Adipose tissue (tissue), 3 donors: ENCODE measurements around the gene AZIN2. TPM values are rescaled to one million over a fixed set of nuclear protein-coding genes. Genes with fewer than 3 reads are reported as not detected.

Source experiments
- H3K27ac ChIP-seq: one replicate; pipeline ENCODE4 v1.5.1; 2013; ENCODE audit warnings: low read depth, low read length
- WGBS, 3 donors: extraction: QIAGEN DNeasy Blood & Tissue Kit; methylation state at CpG; one replicate each; pipeline ENCODE4 v1.1.7; 2013; 5-methylcytosine and 5-hydroxymethylcytosine counted together
- polyA plus RNA-seq, 3 donors: library from polyadenylated mRNA; stranded (reverse); fragments of 200-250 nt; gene quantifications; one replicate each; pipeline ENCODE4 v1.2.3, GENCODE V29; 2013
- donor health status: healthy with polysubstance abuse.
- donor health status: Bipolar disorder and iron deficiency.
- donor health status: healthy.

AZIN2 gene
- polyA plus RNA-seq, 3 donors, result 1.2 to 2.5 (median 1.4) TPM

GRCh38 chr1:33162141-33162540, 81.2 kb downstream of the AZIN2 start:
- WGBS, 3 donors, result 93 to 97% (median 94%) methylated on average over 2 of the region's 2 CpGs
- no peak overlapping the region for H3K27ac ChIP-seq

- H3K27ac ChIP-seq, result no peak overlapping the region
- WGBS, 3 donors, result 76 to 82% (median 81%) methylated on average over 14 of the region's 14 CpGs
These were observed 82.9 kb downstream of the AZIN2 start for GRCh38 chr1:33163621-33164519.

- H3K27ac ChIP-seq, result no peak overlapping the region
- WGBS, 3 donors, result 83 to 89% (median 88%) methylated on average over 21 of the region's 21 CpGs
These were observed 84.3 kb downstream of the AZIN2 start for GRCh38 chr1:33165209-33165608.

- H3K27ac ChIP-seq, result no peak overlapping the region
- WGBS, 3 donors, result 92 to 96% (median 92%) methylated on average over 6 of the region's 6 CpGs
These were observed 84.9 kb downstream of the AZIN2 start for GRCh38 chr1:33165809-33166208.

GRCh38 chr1:33167650-33168447, 86.9 kb downstream of the AZIN2 start:
- no peak overlapping the region for H3K27ac ChIP-seq
- 91 to 98% (median 95%) methylated on average over 4 of the region's 4 CpGs for WGBS, 3 donors

GRCh38 chr1:33168556-33169289, 87.8 kb downstream of the AZIN2 start:
- H3K27ac ChIP-seq, result no peak overlapping the region
- WGBS, 3 donors, result 71 to 82% (median 81%) methylated on average over 11 of the region's 11 CpGs

- WGBS, 3 donors, result 73 to 82% (median 81%) methylated on average over 11 of the region's 11 CpGs
- H3K27ac ChIP-seq, result no peak overlapping the region
These were observed 88.5 kb downstream of the AZIN2 start for GRCh38 chr1:33169290-33170055.

Other genes with a start within 250 kb of the AZIN2 start
- 1 to 10 TPM in 1 of 3 donors, under 1 TPM in 2; 0.59 to 4.2 (median 0.77) TPM for gene FNDC5, start 210.2 kb upstream of the AZIN2 start, polyA plus RNA-seq
- gene HPCA, start 194.7 kb upstream of the AZIN2 start, polyA plus RNA-seq, result 1 to 10 TPM in 1 of 3 donors, under 1 TPM in 2; 0.04 to 1.1 (median 0.25) TPM
- gene TMEM54, start 179.8 kb upstream of the AZIN2 start, polyA plus RNA-seq, result 10 to 100 TPM; 19.6 to 41.3 (median 24.4) TPM
- 10 to 100 TPM in 2 of 3 donors, 1 to 10 TPM in 1; 6.2 to 20.1 (median 11.7) TPM for gene RNF19B, start 116.3 kb upstream of the AZIN2 start, polyA plus RNA-seq
- 100 to 1,000 TPM in 2 of 3 donors, 10 to 100 TPM in 1; 60.1 to 134 (median 116) TPM for gene AK2, start 44.3 kb upstream of the AZIN2 start, polyA plus RNA-seq
- gene TRIM62, start 100.9 kb downstream of the AZIN2 start, polyA plus RNA-seq, result 1 to 10 TPM; 1.8 to 3.3 (median 1.8) TPM
- 10 to 100 TPM in 2 of 3 donors, 1 to 10 TPM in 1; 7.8 to 17.8 (median 14.4) TPM for gene ZNF362, start 175.3 kb downstream of the AZIN2 start, polyA plus RNA-seq
- gene A3GALT2, start 239.9 kb downstream of the AZIN2 start, polyA plus RNA-seq, result under 1 TPM in 1 of 3 donors, not detected in 2; 0.25 TPM